GM04504 (cell line): ENCODE measurements around the gene CCDC28B.
"Not testable (repeated sequence)": the region's sequence is repeated elsewhere in the genome, so short reads cannot be mapped to it uniquely, and the experiment has no call there.

Experiments
- DNase-seq: peaks from one replicate; pipeline ENCODE4 v3.0.0-alpha.2; 2012; ENCODE audit warnings: low read depth

CCDC28B gene

GRCh38 chr1:32200226-32201010 is at the start of gene CCDC28B:
TSS of gene CCDC28B (plus strand) at chr1:32200595. CDS start at chr1:32201936, 1,341 bp downstream.
- no peak for DNase-seq

GRCh38 chr1:32150847-32151246 is 49.5 kb upstream of the CCDC28B start:
- no peak for DNase-seq

- no peak for DNase-seq
These were observed 49.0 kb upstream of the CCDC28B start for GRCh38 chr1:32151319-32151787.

- no peak for DNase-seq
These were observed 41.2 kb upstream of the CCDC28B start for GRCh38 chr1:32159189-32159588.

GRCh38 chr1:32163405-32163804 is 37.0 kb upstream of the CCDC28B start:
- no peak for DNase-seq

GRCh38 chr1:32165633-32166032 is 34.8 kb upstream of the CCDC28B start:
- not testable (repeated sequence) for DNase-seq

- DNase-seq: no peak
These were observed 29.4 kb upstream of the CCDC28B start for GRCh38 chr1:32170991-32171390.

- DNase-seq: no peak
These were observed 27.7 kb upstream of the CCDC28B start for GRCh38 chr1:32172621-32173245.

- DNase-seq: no peak
These were observed 21.8 kb upstream of the CCDC28B start for GRCh38 chr1:32178380-32179192.

GRCh38 chr1:32179193-32179442 is 21.3 kb upstream of the CCDC28B start:
- no peak for DNase-seq

- DNase-seq: peak; percentile 82
These were observed 20.8 kb upstream of the CCDC28B start, which contains the start of gene TXLNA for GRCh38 chr1:32179443-32180185. TSS of gene TXLNA (plus strand) at chr1:32179675. CDS start at chr1:32180346, 671 bp downstream.

- no peak for DNase-seq
These were observed 20.0 kb upstream of the CCDC28B start for GRCh38 chr1:32180186-32181060.

- no peak for DNase-seq
These were observed 19.3 kb upstream of the CCDC28B start for GRCh38 chr1:32181065-32181464.

- no peak for DNase-seq
These were observed 18.8 kb upstream of the CCDC28B start for GRCh38 chr1:32181563-32181962.

GRCh38 chr1:32182060-32182459 is 18.3 kb upstream of the CCDC28B start:
- DNase-seq: no peak

GRCh38 chr1:32184650-32185049 is 15.7 kb upstream of the CCDC28B start:
- no peak for DNase-seq

GRCh38 chr1:32186077-32186476 is 14.3 kb upstream of the CCDC28B start:
- DNase-seq: no peak

GRCh38 chr1:32186491-32186890 is 13.9 kb upstream of the CCDC28B start:
- DNase-seq: no peak

- DNase-seq: no peak
These were observed 12.5 kb upstream of the CCDC28B start for GRCh38 chr1:32187850-32188249.

- DNase-seq: no peak
These were observed 8.0 kb upstream of the CCDC28B start for GRCh38 chr1:32192220-32192948.
